PC-9 (cell line): Measurements from ENCODE around the gene DLAT.

Source experiments
- CTCF ChIP-seq: fragments of 200-600 bp; sonication (generic); conservative IDR thresholded peaks from 2 replicates; pipeline ENCODE4 v1.6.1; 2017; ENCODE audit warnings: mixed run types, antibody characterized with exemption, mild to moderate bottlenecking, moderate library complexity
- EZH2 ChIP-seq: fragments of 200-600 bp; sonication (generic); IDR thresholded peaks from 2 replicates; pipeline ENCODE4 v1.8.0; 2017; ENCODE audit warnings: antibody characterized with exemption, low read depth

DNA sequence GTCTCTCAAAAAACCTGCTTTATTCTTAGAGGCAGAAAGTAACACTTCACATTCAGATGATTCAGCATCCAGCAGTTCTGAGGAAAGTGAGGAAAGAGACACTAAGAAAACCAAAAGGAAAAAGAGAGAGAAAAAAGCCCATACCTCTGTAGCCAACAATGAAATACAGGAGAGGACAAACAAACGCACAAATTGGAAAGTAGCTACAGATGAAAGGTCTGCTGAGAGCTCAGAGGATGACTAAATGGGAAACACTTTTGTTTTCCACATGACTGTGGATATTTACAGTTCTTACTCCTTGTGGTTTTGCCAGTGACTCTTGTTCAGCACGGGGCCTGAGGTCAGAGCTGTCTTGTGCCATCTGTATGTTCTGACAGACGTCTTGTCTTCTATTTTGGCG lies 57.5 kb downstream of the DLAT start:
- TF ChIP-seq CTCF, result no peak
- no peak for TF ChIP-seq EZH2
